Neural cell (in vitro differentiated cells): Measurements from ENCODE around the gene TRMT1. TPM values are rescaled to one million over a fixed set of nuclear protein-coding genes. Genes with fewer than 3 reads are reported as not detected.

Experiments
- H2AFZ ChIP-seq: fragments of 200-600, 300-800 bp; sonication (generic), shearing (Covaris generic); 2 replicates; pipeline ENCODE4 v1.6.0; 2014; ENCODE audit warnings: low read depth, mild to moderate bottlenecking, antibody characterized with exemption, low read length, moderate library complexity
- H3F3A ChIP-seq: fragments of 200-600 bp; shearing (Covaris generic); 2 replicates; pipeline ENCODE4 v1.6.1; 2016; ENCODE audit warnings: mild to moderate bottlenecking, moderate library complexity, mixed read lengths, antibody characterized with exemption, low read length; ENCODE audit not compliant: insufficient read depth, poor library complexity, severe bottlenecking
- H3K27ac ChIP-seq: fragments of 200-600, 300-800 bp; sonication (generic), shearing (Covaris generic); 2 replicates; pipeline ENCODE4 v1.5.1; 2014; ENCODE audit warnings: mild to moderate bottlenecking, low read length, moderate library complexity
- H3K27me3 ChIP-seq: fragments of 300-800, 200-600 bp; sonication (generic), shearing (Covaris generic); 2 replicates; pipeline ENCODE4 v1.6.0; 2014; ENCODE audit warnings: mild to moderate bottlenecking, low read depth, low read length, moderate library complexity; ENCODE audit not compliant: insufficient read depth
- H3K36me3 ChIP-seq: fragments of 300-800, 200-600 bp; sonication (generic), shearing (Covaris generic); 2 replicates; pipeline ENCODE4 v1.5.1; 2014; ENCODE audit warnings: mild to moderate bottlenecking, antibody characterized with exemption, low read length, moderate library complexity; ENCODE audit not compliant: insufficient read depth
- H3K4me2 ChIP-seq: fragments of 300-800, 200-600 bp; sonication (generic), shearing (Covaris generic); 2 replicates; pipeline ENCODE4 v1.6.0; 2014; ENCODE audit warnings: mild to moderate bottlenecking, low read length
- H3K4me3 ChIP-seq: fragments of 300-800, 200-600 bp; sonication (generic), shearing (Covaris generic); 2 replicates; pipeline ENCODE4 v1.5.1; 2014; ENCODE audit warnings: mild to moderate bottlenecking, low read length, moderate library complexity
- H3K79me2 ChIP-seq: fragments of 200-600 bp; shearing (Covaris generic); replicated peaks from 2 replicates; pipeline ENCODE4 v1.6.0; 2014; ENCODE audit warnings: mild to moderate bottlenecking, low read length, moderate library complexity; ENCODE audit not compliant: insufficient read depth
- H3K9ac ChIP-seq: fragments of 300-800, 200-600 bp; sonication (generic), shearing (Covaris generic); 2 replicates; pipeline ENCODE4 v1.6.1; 2016; ENCODE audit warnings: mild to moderate bottlenecking, low read length, mixed read lengths
- H3K9me2 ChIP-seq: fragments of 200-600 bp; shearing (Covaris generic); 2 replicates; pipeline ENCODE4 v1.6.1; 2016; ENCODE audit warnings: mild to moderate bottlenecking, low read length, mixed read lengths; ENCODE audit not compliant: insufficient read depth
- H3K9me3 ChIP-seq: fragments of 200-600, 300-800 bp; sonication (generic), shearing (Covaris generic); 2 replicates; pipeline ENCODE4 v1.6.1; 2016; ENCODE audit warnings: mild to moderate bottlenecking, mixed run types, low read length, moderate library complexity, mixed read lengths
- H4K20me1 ChIP-seq: fragments of 200-600 bp; shearing (Covaris generic); 2 replicates; pipeline ENCODE4 v1.6.1; 2016; ENCODE audit warnings: mild to moderate bottlenecking, mixed run types; ENCODE audit not compliant: insufficient read depth
- CTCF ChIP-seq: fragments of 450-650 bp; IDR thresholded peaks from 2 replicates; pipeline ENCODE4 v1.5.1; 2014; ENCODE audit warnings: antibody characterized with exemption, mild to moderate bottlenecking, moderate library complexity; ENCODE audit not compliant: poor library complexity, severe bottlenecking
- EP300 ChIP-seq: fragments of 450-650 bp; conservative IDR thresholded peaks from 2 replicates; pipeline ENCODE4 v1.6.1; 2014; ENCODE audit warnings: antibody characterized with exemption, mild to moderate bottlenecking, moderate library complexity; ENCODE audit not compliant: poor library complexity, severe bottlenecking
- EZH2 ChIP-seq: fragments of 200-600, 300-800 bp; shearing (Covaris generic), sonication (generic); IDR thresholded peaks from 2 replicates; pipeline ENCODE4 v1.6.1; 2014; ENCODE audit warnings: antibody characterized with exemption, low read length, borderline replicate concordance, mild to moderate bottlenecking; ENCODE audit not compliant: insufficient read depth, poor library complexity, severe bottlenecking
- MXI1 ChIP-seq: fragments of 450-650 bp; conservative IDR thresholded peaks from 2 replicates; pipeline ENCODE4 v1.6.1; 2014; ENCODE audit warnings: antibody characterized with exemption, mild to moderate bottlenecking; ENCODE audit not compliant: poor library complexity, severe bottlenecking
- POLR2AphosphoS5 ChIP-seq: IDR thresholded peaks from 2 replicates; pipeline ENCODE4 v1.6.1; 2012
- RAD21 ChIP-seq: fragments of 450-650 bp; conservative IDR thresholded peaks from 2 replicates; pipeline ENCODE4 v1.6.1; 2014; ENCODE audit warnings: antibody characterized with exemption, mild to moderate bottlenecking, moderate library complexity
- REST ChIP-seq: IDR thresholded peaks from 2 replicates; pipeline ENCODE4 v1.6.1; 2012; ENCODE audit warnings: borderline replicate concordance
- SMC3 ChIP-seq: fragments of 450-650 bp; conservative IDR thresholded peaks from 2 replicates; pipeline ENCODE4 v1.6.1; 2014; ENCODE audit warnings: antibody characterized with exemption, mild to moderate bottlenecking, moderate library complexity; ENCODE audit not compliant: poor library complexity
- TAF1 ChIP-seq: IDR thresholded peaks from 2 replicates; pipeline ENCODE4 v1.6.1; 2012; ENCODE audit warnings: low read depth
- polyA plus RNA-seq: library from polyadenylated mRNA; depleted of rRNA; stranded (reverse); fragments of >200 nt; gene quantifications from 2 replicates; pipeline ENCODE4 v1.2.3, GENCODE V29; 2014

Gene TRMT1
- polyA plus RNA-seq, 1 donor from 2014 or later: 94.4 TPM

GRCh38 chr19:13064092-13064489 lies 52.4 kb downstream of the TRMT1 start:
- Histone ChIP-seq H3K4me2 (no peak overlapping the region), H3K27me3 (peaks cover 50% of the 10 kb centered on the region), H3K9ac (no peak overlapping the region), H3K27ac (no peak overlapping the region), H2AFZ (no peak overlapping the region), H3K9me2 (no peaks in the 10 kb centered on the region), H3K9me3 (no peaks in the 10 kb centered on the region), H3K79me2 (no peaks in the 10 kb centered on the region), H3F3A (no peaks in the 10 kb centered on the region), H3K36me3 (no peaks in the 10 kb centered on the region), H3K4me3 (no peak overlapping the region), H4K20me1 (no peaks in the 10 kb centered on the region)
- TF ChIP-seq SMC3 (no peak), EP300 (no peak), CTCF (no peak), MXI1 (no peak), REST (no peak), TAF1 (no peak), EZH2 (no peak), RAD21 (no peak), POLR2AphosphoS5 (no peak)

- H3K9me3 ChIP-seq: no peaks in the 10 kb centered on the region
- no peaks in the 10 kb centered on the region for H3K79me2 ChIP-seq
- H3K9me2 ChIP-seq: no peaks in the 10 kb centered on the region
- H3K36me3 ChIP-seq: no peaks in the 10 kb centered on the region
- no peak overlapping the region for H3K4me3 ChIP-seq
- H4K20me1 ChIP-seq: no peaks in the 10 kb centered on the region
- no peak overlapping the region for H3K9ac ChIP-seq
- H3K27ac ChIP-seq: no peak overlapping the region
- no peak overlapping the region for H3K4me2 ChIP-seq
- peaks cover 55% of the 10 kb centered on the region for H3K27me3 ChIP-seq
- TF ChIP-seq RAD21 (no peak), SMC3 (no peak), REST (no peak), CTCF (no peak), EP300 (no peak), MXI1 (no peak), TAF1 (no peak), EZH2 (no peak), POLR2AphosphoS5 (no peak)
- no peaks in the 10 kb centered on the region for H3F3A ChIP-seq
- no peak overlapping the region for H2AFZ ChIP-seq
Observed at GRCh38 chr19:13063461-13064091, 53.0 kb downstream of the TRMT1 start.
